A673 (cell line): ENCODE results near the gene CROCC2. TPM values are rescaled to one million over a fixed set of nuclear protein-coding genes. Genes with fewer than 3 reads are reported as not detected.

Experiments
- BruUV-seq: library from RNA; stranded (reverse); fragments of 400-500 nt; replicated peaks from 2 replicates; lab custom pipeline; 2021; lab: Mats Ljungman, UMichigan
- CTCF ChIA-PET: fragments of 300-600 bp; sonication (Branson Sonifier 250); formaldehyde crosslinking; loops from one replicate; lab custom pipeline; 2022; ENCODE audit warnings: antibody characterized with exemption; lab: Charles Lee
- POLR2A ChIA-PET: fragments of 300-600 bp; sonication (Branson Sonifier 250); formaldehyde crosslinking; loops from one replicate; lab custom pipeline; 2022; ENCODE audit warnings: antibody characterized with exemption; ENCODE audit not compliant: low non-redundant PET; lab: Charles Lee
- DNase-seq: peaks from one replicate; pipeline ENCODE4 v3.0.0-alpha.2; 2015; ENCODE audit warnings: low spot score
- H3K27ac ChIP-seq: fragments of 200-600 bp; sonication (generic); 2 replicates; pipeline ENCODE4 v1.5.1; 2016; ENCODE audit warnings: mixed run types, low read depth, mild to moderate bottlenecking, mixed read lengths, antibody characterized with exemption, low read length; ENCODE audit not compliant: poor library complexity, severe bottlenecking
- H3K27me3 ChIP-seq: fragments of 200-600 bp; sonication (generic); replicated peaks from 2 replicates; pipeline ENCODE4 v1.6.1; 2017; ENCODE audit warnings: mixed run types, low read depth, mild to moderate bottlenecking, mixed read lengths, antibody characterized with exemption, low read length; ENCODE audit not compliant: insufficient read depth, poor library complexity
- H3K36me3 ChIP-seq: fragments of 200-600 bp; sonication (generic); 2 replicates; pipeline ENCODE4 v1.6.1; 2016; ENCODE audit warnings: mixed run types, mild to moderate bottlenecking, mixed read lengths, antibody characterized with exemption, low read length; ENCODE audit not compliant: insufficient read depth, poor library complexity, severe bottlenecking
- H3K4me1 ChIP-seq: fragments of 200-600 bp; sonication (generic); 2 replicates; pipeline ENCODE4 v1.6.1; 2017; ENCODE audit warnings: mixed run types, mild to moderate bottlenecking, mixed read lengths, antibody characterized with exemption, low read length; ENCODE audit not compliant: insufficient read depth, poor library complexity, severe bottlenecking
- H3K4me3 ChIP-seq: fragments of 200-600 bp; sonication (generic); 2 replicates; pipeline ENCODE4 v1.5.1; 2016; ENCODE audit warnings: low read depth, mixed run types, mild to moderate bottlenecking, mixed read lengths, low read length; ENCODE audit not compliant: poor library complexity, severe bottlenecking
- H3K9me3 ChIP-seq: fragments of 200-600 bp; sonication (generic); 2 replicates; pipeline ENCODE4 v1.6.1; 2016; ENCODE audit warnings: mixed run types, low read depth, mild to moderate bottlenecking, mixed read lengths, antibody characterized with exemption, low read length; ENCODE audit not compliant: poor library complexity, severe bottlenecking
- CTCF ChIP-seq: fragments of 300-800, 200-600 bp; sonication (generic); conservative IDR thresholded peaks from 2 replicates; pipeline ENCODE4 v1.5.1; 2017; ENCODE audit warnings: low read depth, mild to moderate bottlenecking, antibody characterized with exemption, low read length, moderate library complexity, mixed read lengths
- EZH2 ChIP-seq: fragments of 200-600 bp; sonication (generic); IDR thresholded peaks from 2 replicates; pipeline ENCODE4 v1.6.1; 2017; ENCODE audit warnings: borderline replicate concordance, low read depth, mild to moderate bottlenecking, mixed read lengths, antibody characterized with exemption, low read length; ENCODE audit not compliant: poor library complexity, severe bottlenecking
- intact Hi-C: fragments of 100-400 bp; cut with micrococcal nuclease; formaldehyde crosslinking; loops from one replicate; pipeline ENCODE4 v1.10.0; 2022; ENCODE audit not compliant: unreplicated experiment
- total RNA-seq: library from RNA; stranded (reverse); gene quantifications from 2 replicates; pipeline ENCODE4 v1.2.3, GENCODE V29; 2021

Gene CROCC2
- total RNA-seq, 1 experiment from 2014 or later: not detected

DNA sequence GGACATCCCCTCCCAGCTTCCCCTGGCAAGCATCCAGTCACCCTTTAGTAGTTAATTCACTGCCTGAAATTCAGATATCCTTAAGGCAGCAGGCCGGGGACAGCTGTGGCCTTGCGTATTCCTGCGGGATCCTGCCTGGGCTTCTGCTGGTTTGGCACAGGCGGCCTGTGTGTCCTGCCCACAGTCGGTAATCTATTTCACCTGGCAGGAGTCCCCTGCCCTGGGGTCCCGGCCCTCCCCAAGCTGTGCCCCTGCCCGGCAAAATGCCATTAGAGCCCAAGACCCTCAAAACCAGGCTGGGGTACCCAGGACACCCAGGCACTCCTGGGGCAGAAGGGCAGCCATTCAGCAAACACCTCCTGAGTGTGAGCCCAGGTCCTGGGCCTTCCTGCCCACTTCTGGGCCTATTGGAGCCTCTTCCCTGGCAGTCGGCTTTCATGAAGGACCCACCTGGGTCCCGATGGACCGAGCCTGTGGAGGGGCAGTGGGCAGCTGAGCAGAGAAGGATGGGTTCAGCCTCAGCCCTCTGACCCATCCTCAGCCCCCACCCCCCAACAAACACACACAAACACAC, 11.6 kb downstream of the CROCC2 start:
- no peaks in the 10 kb centered on the region for H3K36me3 ChIP-seq
- DNase-seq: no peak
- TF ChIP-seq CTCF (no peak), EZH2 (no peak)
- no peaks in the 10 kb centered on the region for H3K27me3 ChIP-seq
- no TSS peak for BruUV-seq
- no peak overlapping the region for H3K4me3 ChIP-seq
- ChIA-PET CTCF (no interaction called here), POLR2A (no interaction called here)
- H3K27ac ChIP-seq: peak overlapping the region; percentile 68
- peaks cover 44% of the 10 kb centered on the region for H3K4me1 ChIP-seq
- H3K9me3 ChIP-seq: no peaks in the 10 kb centered on the region
- intact Hi-C loops: loop anchor here (10.0 kb wide), 1 partner anchor 157 kb away; no protein-coding TSS in a partner anchor

- ChIA-PET POLR2A (no interaction called here), CTCF (interaction anchor here (0.5 kb wide), 1 partner anchor 73 kb away, joined by 3 read pairs; no protein-coding TSS in a partner anchor)
- no peaks in the 10 kb centered on the region for H3K9me3 ChIP-seq
- no peak for DNase-seq
- peaks cover 48% of the 10 kb centered on the region for H3K4me1 ChIP-seq
- no peak overlapping the region for H3K27ac ChIP-seq
- no peaks in the 10 kb centered on the region for H3K36me3 ChIP-seq
- intact Hi-C loops: loop anchor here (10.0 kb wide), 1 partner anchor 156 kb away; no protein-coding TSS in a partner anchor
- TF ChIP-seq EZH2: no peak
- TF ChIP-seq CTCF: no peak
- no peak overlapping the region for H3K4me3 ChIP-seq
- no TSS peak for BruUV-seq
- no peaks in the 10 kb centered on the region for H3K27me3 ChIP-seq
Measured at GRCh38 chr2:240918258-240919091, 12.3 kb downstream of the CROCC2 start.

- CTCF ChIA-PET: no interaction called here
- H3K4me1 ChIP-seq: peaks cover 48% of the 10 kb centered on the region
Measured at GRCh38 chr2:240919161-240919781, 13.1 kb downstream of the CROCC2 start.

More at GRCh38 chr2:240919161-240919781, 13.1 kb downstream of the CROCC2 start:
- H3K36me3 ChIP-seq: no peaks in the 10 kb centered on the region
- H3K27ac ChIP-seq: no peak overlapping the region
- H3K9me3 ChIP-seq: no peaks in the 10 kb centered on the region
- BruUV-seq: no TSS peak
- DNase-seq: no peak
- H3K4me3 ChIP-seq: no peak overlapping the region
- TF ChIP-seq CTCF (no peak), EZH2 (no peak)
- intact Hi-C loops: loop anchor here (10.0 kb wide), 1 partner anchor 156 kb away; no protein-coding TSS in a partner anchor
- H3K27me3 ChIP-seq: no peaks in the 10 kb centered on the region
- POLR2A ChIA-PET: no interaction called here
